Liver (tissue), 3 donors: ENCODE data around the gene CDCP2.

Experiments
- CTCF ChIP-seq: fragments of 150-350 bp; IDR thresholded peaks from 2 replicates; pipeline ENCODE4 v1.5.1; 2017; ENCODE audit warnings: improper control_type of control experiment, low read depth, low read length; ENCODE audit not compliant: missing input control
- EGR1 ChIP-seq, 2 donors: IDR thresholded peaks; 2 replicates each; pipeline ENCODE4 v1.6.1; 2016 to 2018; ENCODE audit warnings: antibody characterized with exemption in 2 of 2, low read depth in 2 of 2
- FOXA1 ChIP-seq: IDR thresholded peaks from 2 replicates; pipeline ENCODE4 v1.6.1; 2016; ENCODE audit warnings: antibody characterized with exemption
- GABPA ChIP-seq, 2 donors: IDR thresholded peaks in 1 of 2; conservative IDR thresholded peaks in 1 of 2; 2 replicates each; pipeline ENCODE4 v1.6.1; 2016; ENCODE audit warnings: antibody characterized with exemption in 2 of 2, mild to moderate bottlenecking in 1 of 2, moderate library complexity in 1 of 2
- HNF4G ChIP-seq: IDR thresholded peaks from 2 replicates; pipeline ENCODE4 v1.6.1; 2016; ENCODE audit warnings: antibody characterized with exemption
- JUND ChIP-seq, 2 donors: IDR thresholded peaks; 2 replicates each; pipeline ENCODE4 v1.6.1; 2016; ENCODE audit warnings: antibody characterized with exemption in 2 of 2
- RAD21 ChIP-seq, 2 donors: IDR thresholded peaks; 2 replicates each; pipeline ENCODE4 v1.6.1; 2016; ENCODE audit warnings: antibody characterized with exemption in 2 of 2, mild to moderate bottlenecking in 2 of 2
- REST ChIP-seq: IDR thresholded peaks from 2 replicates; pipeline ENCODE4 v1.6.1; 2016; ENCODE audit warnings: antibody characterized with exemption, mild to moderate bottlenecking
- RXRA ChIP-seq, 2 donors: IDR thresholded peaks; 2 replicates each; pipeline ENCODE4 v1.6.1; 2017 to 2018; ENCODE audit warnings: antibody characterized with exemption in 2 of 2, mild to moderate bottlenecking in 1 of 2
- SP1 ChIP-seq: IDR thresholded peaks from 2 replicates; pipeline ENCODE4 v1.6.1; 2018; ENCODE audit warnings: antibody characterized with exemption, mild to moderate bottlenecking
- YY1 ChIP-seq: IDR thresholded peaks from 2 replicates; pipeline ENCODE4 v1.6.1; 2016; ENCODE audit warnings: antibody characterized with exemption, mild to moderate bottlenecking
- TF ChIP-seq, protein P1 (sequence below): IDR thresholded peaks from 2 replicates; pipeline ENCODE4 v1.6.1; 2016; ENCODE audit warnings: antibody characterized with exemption
- donor health status: healthy.
- donor health status: healthy.

GRCh38 chr1:54122992-54123391 is 29.8 kb downstream of the CDCP2 start:
- no peak for TF ChIP-seq RAD21 (IDR thresholded peaks at IDR 0.05)
- no peak for TF ChIP-seq CTCF
- no peak for TF ChIP-seq HNF4G
- no peak for TF ChIP-seq YY1
- TF ChIP-seq, protein P1, sequence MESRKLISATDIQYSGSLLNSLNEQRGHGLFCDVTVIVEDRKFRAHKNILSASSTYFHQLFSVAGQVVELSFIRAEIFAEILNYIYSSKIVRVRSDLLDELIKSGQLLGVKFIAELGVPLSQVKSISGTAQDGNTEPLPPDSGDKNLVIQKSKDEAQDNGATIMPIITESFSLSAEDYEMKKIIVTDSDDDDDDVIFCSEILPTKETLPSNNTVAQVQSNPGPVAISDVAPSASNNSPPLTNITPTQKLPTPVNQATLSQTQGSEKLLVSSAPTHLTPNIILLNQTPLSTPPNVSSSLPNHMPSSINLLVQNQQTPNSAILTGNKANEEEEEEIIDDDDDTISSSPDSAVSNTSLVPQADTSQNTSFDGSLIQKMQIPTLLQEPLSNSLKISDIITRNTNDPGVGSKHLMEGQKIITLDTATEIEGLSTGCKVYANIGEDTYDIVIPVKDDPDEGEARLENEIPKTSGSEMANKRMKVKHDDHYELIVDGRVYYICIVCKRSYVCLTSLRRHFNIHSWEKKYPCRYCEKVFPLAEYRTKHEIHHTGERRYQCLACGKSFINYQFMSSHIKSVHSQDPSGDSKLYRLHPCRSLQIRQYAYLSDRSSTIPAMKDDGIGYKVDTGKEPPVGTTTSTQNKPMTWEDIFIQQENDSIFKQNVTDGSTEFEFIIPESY: no peak
- TF ChIP-seq GABPA (IDR thresholded peaks at IDR 0.05 in 1 of 2, conservative IDR thresholded peaks at IDR 0.05 in 1 of 2): no peak
- no peak for TF ChIP-seq RXRA (IDR thresholded peaks at IDR 0.05)
- no peak for TF ChIP-seq EGR1 (IDR thresholded peaks at IDR 0.05; ENCODE audit: low read depth in 2 of 2)
- no peak for TF ChIP-seq JUND (IDR thresholded peaks at IDR 0.05)
- no peak for TF ChIP-seq SP1
- no peak for TF ChIP-seq REST
- TF ChIP-seq FOXA1: no peak
